GM15510 (cell line): ENCODE measurements around the gene GPSM1.

Source experiments
- POLR2A ChIP-seq: IDR thresholded peaks from 3 replicates; pipeline ENCODE4 v1.6.1; 2011; ENCODE audit warnings: borderline replicate concordance; ENCODE audit not compliant: insufficient read length; ENCODE audit errors: extremely low read depth

The GPSM1 gene

DNA sequence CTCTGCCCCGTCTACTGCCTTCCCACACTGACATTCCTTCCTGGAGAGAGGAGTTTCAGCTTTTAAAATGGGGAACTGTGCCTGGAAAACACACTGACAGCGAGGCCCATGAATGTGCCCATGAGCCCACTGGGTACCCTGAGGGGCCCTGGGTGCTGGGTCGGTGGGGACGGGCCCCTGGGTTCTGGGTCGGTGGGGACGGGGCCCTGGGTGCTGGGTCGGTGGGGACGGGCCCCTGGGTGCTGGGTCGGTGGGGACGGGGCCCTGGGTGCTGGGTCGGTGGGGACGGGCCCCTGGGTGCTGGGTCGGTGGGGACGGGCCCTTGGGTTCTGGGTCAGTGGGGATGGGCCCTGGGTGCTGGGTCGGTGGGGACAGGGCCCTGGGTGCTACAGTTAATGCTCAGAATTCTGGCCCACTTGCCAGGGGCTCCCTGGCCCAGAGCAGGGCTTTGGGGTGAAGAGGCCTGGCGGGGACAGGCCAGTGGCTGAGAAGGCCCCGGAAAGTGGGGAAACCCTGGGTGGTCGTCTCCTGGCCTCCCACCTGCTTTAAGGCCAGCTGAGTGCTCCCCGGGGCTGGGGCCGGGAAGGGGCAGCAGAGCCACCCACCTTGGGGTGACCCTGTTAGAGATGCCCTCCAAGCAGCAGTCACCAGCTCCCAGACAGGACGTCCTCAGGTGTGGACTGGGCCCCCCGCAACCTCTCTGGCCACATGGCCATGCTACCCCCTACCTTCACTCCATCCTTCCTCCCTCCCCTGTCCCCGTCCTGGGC lies 2.5 kb downstream of the GPSM1 start:
- no peak for TF ChIP-seq POLR2A

DNA sequence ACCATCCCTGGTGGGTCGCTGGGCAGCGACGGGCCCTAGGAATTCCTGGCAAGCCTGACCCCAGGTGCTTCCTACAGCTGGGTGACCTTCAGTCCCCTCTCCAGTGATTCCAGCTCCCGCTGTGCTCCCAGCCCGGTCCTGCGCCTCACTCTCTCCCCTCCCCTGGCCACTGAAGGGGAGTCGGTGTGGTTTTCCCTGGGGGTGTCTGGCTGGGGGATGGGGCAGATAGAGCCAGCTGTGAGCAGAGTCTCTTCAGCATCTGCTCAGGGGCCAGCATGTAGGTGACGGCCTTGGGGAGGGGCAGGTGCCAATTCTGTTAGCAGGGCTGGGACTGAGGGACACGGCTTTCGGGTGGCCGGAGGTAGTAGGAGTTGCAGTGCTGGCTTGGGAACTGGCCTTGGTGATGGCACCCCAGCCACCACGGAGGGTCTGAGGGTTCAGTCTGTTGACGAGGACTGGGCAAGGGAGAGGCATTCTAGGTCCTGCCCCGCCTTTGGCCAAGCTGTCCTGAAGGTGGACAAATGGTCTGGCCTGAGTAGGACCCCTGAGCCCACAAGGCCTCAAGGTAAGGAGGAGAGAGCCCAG lies 3.2 kb downstream of the GPSM1 start:
- TF ChIP-seq POLR2A = no peak

- no peak for TF ChIP-seq POLR2A
Measured at GRCh38 chr9:136331030-136331429, 3.7 kb downstream of the GPSM1 start.

DNA sequence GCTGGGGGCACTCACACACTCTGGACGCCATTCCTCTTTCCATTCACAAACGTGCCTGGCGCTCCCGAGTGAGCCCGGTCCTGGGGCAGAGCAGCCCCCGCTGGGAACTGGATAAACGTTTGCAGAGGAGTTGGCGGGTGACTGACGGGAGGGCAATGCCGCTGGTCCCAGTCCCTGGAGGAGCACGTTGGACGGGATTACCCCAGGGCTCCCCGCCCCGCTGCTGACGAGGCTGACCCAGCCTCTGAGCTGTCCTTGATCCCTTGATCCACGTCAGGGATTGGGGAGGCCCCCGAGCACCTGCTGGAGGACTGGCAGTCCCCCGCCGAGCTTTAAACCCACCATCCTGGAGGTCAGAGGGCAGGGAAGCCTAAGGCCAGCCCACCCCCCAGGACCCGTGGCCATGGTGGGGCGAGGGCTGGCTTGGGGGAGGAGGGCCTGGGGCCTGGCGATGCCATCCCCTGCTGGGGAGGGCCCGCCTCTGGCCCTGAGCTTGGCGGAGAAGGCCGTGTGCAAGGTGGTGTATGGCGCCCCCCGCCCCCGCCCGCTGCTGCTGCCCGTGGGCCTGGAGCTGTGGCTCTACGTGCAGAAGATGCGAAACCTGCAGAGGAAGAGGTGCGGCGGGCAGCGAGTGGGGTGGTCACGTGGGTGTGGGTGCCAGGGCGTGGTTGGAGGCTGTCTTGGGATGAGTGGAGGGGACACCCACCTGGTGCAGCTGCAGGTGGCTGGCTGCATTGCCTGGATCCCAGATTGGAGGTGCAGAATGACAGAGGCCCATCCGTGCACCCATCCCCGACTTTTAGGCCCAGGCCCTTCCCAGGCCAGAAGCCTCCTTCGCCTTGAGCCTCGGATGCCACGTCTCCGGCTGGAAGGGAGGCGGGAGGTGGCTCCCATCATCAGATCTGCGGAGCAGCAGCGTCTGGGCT lies 4.5 kb downstream of the GPSM1 start:
- TF ChIP-seq POLR2A = no peak

DNA sequence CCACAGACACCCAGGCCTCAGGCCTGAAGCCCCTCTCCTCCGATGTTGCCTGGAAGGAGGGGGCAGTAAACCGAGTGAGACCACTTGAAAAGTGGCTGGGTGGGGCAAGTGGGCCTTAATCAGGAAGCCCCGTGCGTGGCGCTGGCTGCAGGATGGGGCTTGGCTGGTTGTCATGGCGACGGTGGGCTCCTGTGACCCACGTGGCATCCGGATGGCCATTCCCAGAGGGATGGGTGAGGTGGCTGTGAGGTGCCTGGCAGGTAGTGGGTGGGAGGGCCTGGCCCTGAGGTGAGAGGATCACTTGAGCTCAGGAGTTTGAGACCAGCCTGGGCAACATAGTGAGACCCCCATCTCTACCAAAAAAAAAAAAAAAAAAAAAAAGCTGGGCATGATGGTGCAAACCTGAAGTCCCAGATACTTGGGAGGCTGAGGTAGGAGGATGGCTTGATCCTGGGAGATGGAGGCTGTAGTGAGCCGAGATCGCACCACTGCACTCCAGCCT lies 5.2 kb downstream of the GPSM1 start:
- no peak for TF ChIP-seq POLR2A

DNA sequence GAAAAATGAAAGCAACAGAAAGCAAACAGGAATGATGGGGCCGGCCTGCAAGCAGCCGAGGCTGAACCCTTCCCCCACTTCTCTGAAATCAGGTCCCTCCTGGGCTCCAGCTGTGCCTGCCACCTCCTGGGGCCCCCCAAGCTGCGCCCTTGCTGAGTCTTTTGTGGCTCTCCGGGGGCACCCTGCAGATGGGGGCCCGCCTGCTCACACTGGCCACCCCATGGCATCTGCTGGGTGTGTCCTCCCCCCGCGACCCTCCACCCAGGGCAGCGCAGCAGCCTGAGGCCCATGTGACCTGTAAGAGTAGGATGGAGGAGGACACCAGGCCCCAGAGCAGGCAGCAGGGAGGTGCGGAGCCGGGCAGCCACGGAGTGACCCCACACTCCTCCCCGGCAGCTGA lies 5.7 kb downstream of the GPSM1 start:
- TF ChIP-seq POLR2A = no peak

- no peak for TF ChIP-seq POLR2A
Measured at GRCh38 chr9:136333486-136333885, 6.1 kb downstream of the GPSM1 start.

- no peak for TF ChIP-seq POLR2A
Measured at GRCh38 chr9:136334541-136334940, 7.2 kb downstream of the GPSM1 start.

DNA sequence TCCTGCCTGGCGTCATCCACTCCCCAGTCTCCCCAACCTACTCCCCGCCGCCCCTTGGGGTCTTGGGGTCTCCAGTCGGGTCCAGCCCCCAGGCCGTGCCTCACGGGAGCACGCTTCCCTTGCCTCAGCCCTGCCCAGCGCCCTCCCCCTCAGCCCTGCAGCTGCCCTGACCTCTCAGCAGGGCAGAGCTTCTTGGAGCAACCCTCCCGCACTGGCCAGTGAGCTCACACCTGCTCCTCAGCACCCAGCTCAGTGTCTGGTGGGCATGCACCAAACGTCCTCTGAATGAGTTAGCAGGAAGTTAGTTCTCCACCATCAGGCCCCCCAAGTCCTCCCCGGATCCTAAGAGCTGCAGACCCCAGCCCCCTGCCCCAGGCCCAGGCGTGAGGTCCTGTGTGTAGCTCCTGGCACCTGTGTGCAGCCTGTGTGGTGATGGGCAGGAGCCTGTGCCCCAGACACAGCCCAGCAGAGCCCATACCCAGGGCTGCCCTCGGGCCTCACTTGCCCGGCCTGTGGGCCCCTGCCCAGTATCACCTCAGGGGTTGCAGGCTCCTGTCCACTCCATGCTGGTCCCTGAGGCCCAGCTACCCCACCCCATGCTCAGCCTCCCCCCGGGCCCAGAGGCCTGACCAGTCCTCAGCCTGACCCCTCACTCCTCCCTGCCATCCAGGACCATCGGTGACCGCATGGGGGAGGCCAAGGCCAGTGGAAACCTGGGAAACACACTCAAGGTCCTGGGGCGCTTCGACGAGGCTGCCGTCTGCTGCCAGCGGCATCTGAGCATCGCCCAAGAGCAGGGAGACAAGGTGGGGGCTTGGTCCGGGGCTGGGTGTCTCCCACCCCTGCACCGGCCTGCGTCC lies 8.2 kb downstream of the GPSM1 start:
- TF ChIP-seq POLR2A = no peak

DNA sequence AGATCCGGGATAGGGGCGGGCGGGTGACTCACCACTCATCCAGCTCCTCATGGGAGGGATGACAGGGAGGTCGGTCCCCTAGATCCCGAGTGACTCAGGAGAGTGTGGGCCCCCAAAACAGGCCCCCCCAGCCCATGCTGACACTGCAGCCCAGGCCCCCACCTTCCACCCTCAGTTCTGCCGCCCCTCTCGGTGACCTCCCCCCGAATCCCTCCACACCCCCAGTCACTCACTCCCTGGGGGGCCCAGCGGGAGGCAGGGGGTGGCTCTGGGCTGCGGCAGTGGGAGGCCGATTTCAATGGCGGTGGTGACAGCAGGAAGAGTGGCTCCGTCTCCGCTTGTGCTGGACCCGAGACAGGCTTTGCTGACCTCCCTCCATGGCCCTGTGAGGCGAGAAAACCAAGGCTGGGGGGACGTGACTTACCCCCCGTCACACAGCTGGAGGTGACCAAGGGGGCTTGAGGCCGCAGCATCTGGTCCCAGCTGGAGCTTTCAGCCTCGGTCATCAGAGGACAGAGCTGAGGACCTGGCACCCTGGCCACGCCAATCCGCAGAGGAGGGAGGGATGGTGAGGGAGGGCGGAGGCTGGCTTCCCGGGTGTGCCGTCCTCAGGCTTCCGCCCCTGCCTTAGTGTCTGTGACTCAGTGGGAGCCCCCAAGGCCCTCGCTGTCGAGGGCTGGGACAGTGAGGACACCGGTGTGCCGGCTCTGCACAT lies 9.0 kb downstream of the GPSM1 start:
- TF ChIP-seq POLR2A = no peak

- no peak for TF ChIP-seq POLR2A
Measured at GRCh38 chr9:136336881-136337280, 9.5 kb downstream of the GPSM1 start.

DNA sequence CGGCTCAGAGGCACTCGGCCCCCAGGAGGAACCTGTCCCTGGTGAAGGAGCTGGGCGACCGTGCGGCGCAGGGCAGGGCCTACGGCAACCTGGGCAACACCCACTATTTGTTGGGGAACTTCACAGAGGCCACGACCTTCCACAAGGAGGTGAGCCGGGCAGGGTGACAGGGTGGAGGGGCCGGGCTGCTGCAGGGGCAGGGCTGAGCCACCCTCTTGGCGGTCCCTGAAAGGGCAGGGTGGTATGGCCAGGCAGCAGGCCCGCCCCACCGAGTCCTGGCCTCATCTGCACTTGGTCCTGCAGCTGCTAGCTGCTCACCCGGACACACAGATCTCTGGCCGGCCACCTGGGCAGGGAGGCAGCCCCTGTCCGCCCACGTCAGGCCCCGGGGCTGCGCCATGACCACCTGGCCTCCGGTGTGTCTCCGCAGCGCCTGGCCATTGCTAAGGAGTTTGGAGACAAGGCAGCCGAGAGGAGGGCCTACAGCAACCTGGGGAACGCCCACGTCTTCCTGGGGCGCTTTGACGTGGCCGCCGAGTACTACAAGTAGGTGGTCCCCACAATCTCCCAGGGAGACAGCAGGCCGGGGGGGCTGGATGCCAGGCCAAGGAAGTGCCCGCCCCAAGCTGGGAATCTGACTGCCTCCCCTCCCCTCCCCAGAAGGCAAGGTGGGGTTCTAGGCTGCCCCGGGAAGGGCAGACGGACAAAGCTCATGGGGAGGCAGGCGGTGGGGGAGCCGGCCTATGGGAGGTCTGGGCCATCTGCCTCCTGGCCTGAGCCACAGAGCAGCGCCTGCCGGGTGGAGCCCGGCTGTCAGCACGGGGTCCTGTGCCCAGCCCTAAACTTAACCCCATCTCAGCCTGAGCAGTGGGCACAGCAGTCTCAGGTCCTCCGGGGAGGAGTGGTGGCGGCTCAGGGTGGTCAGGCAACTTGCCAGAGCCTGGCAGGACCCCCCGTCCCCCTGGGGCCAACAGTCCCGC lies 10.4 kb downstream of the GPSM1 start:
- no peak for TF ChIP-seq POLR2A
